CD4-positive, alpha-beta T cell (primary cell): ENCODE results near the gene TMEM260. TPM values are rescaled to one million over a fixed set of nuclear protein-coding genes. Genes with fewer than 3 reads are reported as not detected.

Experiments used
- ATAC-seq: fragments of 200-7000 bp; cut with Tn5 transposase; one replicate; pipeline ENCODE4 v1.10.0; 2022; ENCODE audit warnings: mild to moderate bottlenecking; ENCODE audit not compliant: poor library complexity
- CTCF ChIA-PET: fragments of 350-600 bp; sonication (Branson Sonifier 250); formaldehyde crosslinking; loops from one replicate; lab custom pipeline; 2021; ENCODE audit warnings: antibody characterized with exemption, inconsistent platforms; lab: Charles Lee
- POLR2A ChIA-PET: fragments of 350-600 bp; sonication (Branson Sonifier 250); formaldehyde crosslinking; loops from one replicate; lab custom pipeline; 2021; ENCODE audit warnings: antibody characterized with exemption, inconsistent platforms; lab: Charles Lee
- DNase-seq, 14 experiments: peaks; one replicate each; pipeline ENCODE4 v3.0.0-alpha.2; 2013 to 2020; ENCODE audit warnings: mixed read lengths in 2 of 14
- H3K27ac ChIP-seq, 2 donors: one replicate each; pipeline versions ENCODE4 v1.5.1 to v1.7.0; 2013; ENCODE audit warnings: low read length in 2 of 2, low read depth in 1 of 2, mild to moderate bottlenecking in 1 of 2
- H3K27me3 ChIP-seq, 2 experiments: 1 replicate in 1 of 2; 2 replicates in 1 of 2; pipeline versions ENCODE4 v1.6.1 to v1.7.0; 2013; ENCODE audit warnings: low read length in 2 of 2, control low read depth in 1 of 2, mild to moderate bottlenecking in 1 of 2, moderate library complexity in 1 of 2; ENCODE audit not compliant: insufficient read depth in 2 of 2, control insufficient read depth in 1 of 2
- H3K36me3 ChIP-seq: one replicate; pipeline ENCODE4 v1.6.1; 2013; ENCODE audit warnings: low read length, control low read depth; ENCODE audit not compliant: insufficient read depth
- H3K4me1 ChIP-seq: one replicate; pipeline ENCODE4 v1.6.1; 2013; ENCODE audit warnings: low read length, control low read depth; ENCODE audit not compliant: insufficient read depth
- H3K4me3 ChIP-seq: one replicate; pipeline ENCODE4 v1.5.1; 2013; ENCODE audit warnings: mild to moderate bottlenecking, low read length, moderate library complexity
- H3K9me3 ChIP-seq, 2 experiments: 1 replicate in 1 of 2; 2 replicates in 1 of 2; pipeline versions ENCODE4 v1.6.1 to v1.7.0; 2013; ENCODE audit warnings: low read length in 2 of 2, mild to moderate bottlenecking in 2 of 2, control low read depth in 1 of 2, moderate library complexity in 1 of 2; ENCODE audit not compliant: control insufficient read depth in 1 of 2, insufficient read depth in 1 of 2
- H3K27ac Mint-ChIP-seq: one replicate; pipeline ENCODE4 v1.8.0; 2020; ENCODE audit warnings: mixed read lengths
- H3K27me3 Mint-ChIP-seq: one replicate; pipeline ENCODE4 v1.8.0; 2021; ENCODE audit warnings: mixed read lengths
- H3K36me3 Mint-ChIP-seq: one replicate; pipeline ENCODE4 v1.8.0; 2021; ENCODE audit warnings: low read depth, mixed read lengths
- H3K4me1 Mint-ChIP-seq: one replicate; pipeline ENCODE4 v1.8.0; 2021; ENCODE audit warnings: low read depth, mixed read lengths
- H3K4me3 Mint-ChIP-seq: one replicate; pipeline ENCODE4 v1.8.0; 2020; ENCODE audit warnings: mild to moderate bottlenecking, mixed read lengths
- H3K9me3 Mint-ChIP-seq: one replicate; pipeline ENCODE4 v1.8.0; 2020; ENCODE audit warnings: mixed read lengths
- intact Hi-C, 2 experiments: fragments of 100-400 bp; cut with DNase I in 1 of 2; cut with micrococcal nuclease in 1 of 2; formaldehyde crosslinking; loops; one replicate each; pipeline versions ENCODE4 v1.15.1 to v1.9.0; 2023 to 2025; cut with DNase I, micrococcal nuclease
- total RNA-seq, 174 experiments: library from RNA in 2 of 174; stranded (reverse) in 2 of 174; gene quantifications; one replicate each; pipeline ENCODE4 v1.2.3 and lab custom pipeline; 2021 to 2026
- TF ChIP-seq, protein P1 (sequence below): fragments of 200-600 bp; IDR thresholded peaks from one replicate; pipeline ENCODE4 v1.8.0; 2022; ENCODE audit warnings: antibody characterized with exemption, mild to moderate bottlenecking

TMEM260 gene
- total RNA-seq, 2 experiments from 2014 or later: 8.7 to 9.2 TPM

- Histone ChIP-seq H3K4me1 (no peaks in the 10 kb centered on the region), H3K36me3 (peaks cover 10% of the 10 kb centered on the region), H3K9me3 (no peaks in the 10 kb centered on the region), H3K27ac (no peak overlapping the region), H3K27me3 (no peaks in the 10 kb centered on the region), H3K4me3 (no peak overlapping the region)
- DNase-seq: no peak
- Mint-ChIP-seq H3K4me3 (no peak overlapping the region), H3K27ac (no peak overlapping the region), H3K27me3 (no peaks in the 10 kb centered on the region), H3K9me3 (no peaks in the 10 kb centered on the region), H3K4me1 (no peaks in the 10 kb centered on the region), H3K36me3 (peaks cover 24% of the 10 kb centered on the region)
- POLR2A ChIA-PET: no interaction called here
- CTCF ChIA-PET: no interaction called here
- ATAC-seq: no peak
- intact Hi-C loops: loop anchor here in 1 of 2 experiments (10.0 kb wide), 1 partner anchor 664 kb away; no protein-coding TSS in a partner anchor
- TF ChIP-seq, protein P1, sequence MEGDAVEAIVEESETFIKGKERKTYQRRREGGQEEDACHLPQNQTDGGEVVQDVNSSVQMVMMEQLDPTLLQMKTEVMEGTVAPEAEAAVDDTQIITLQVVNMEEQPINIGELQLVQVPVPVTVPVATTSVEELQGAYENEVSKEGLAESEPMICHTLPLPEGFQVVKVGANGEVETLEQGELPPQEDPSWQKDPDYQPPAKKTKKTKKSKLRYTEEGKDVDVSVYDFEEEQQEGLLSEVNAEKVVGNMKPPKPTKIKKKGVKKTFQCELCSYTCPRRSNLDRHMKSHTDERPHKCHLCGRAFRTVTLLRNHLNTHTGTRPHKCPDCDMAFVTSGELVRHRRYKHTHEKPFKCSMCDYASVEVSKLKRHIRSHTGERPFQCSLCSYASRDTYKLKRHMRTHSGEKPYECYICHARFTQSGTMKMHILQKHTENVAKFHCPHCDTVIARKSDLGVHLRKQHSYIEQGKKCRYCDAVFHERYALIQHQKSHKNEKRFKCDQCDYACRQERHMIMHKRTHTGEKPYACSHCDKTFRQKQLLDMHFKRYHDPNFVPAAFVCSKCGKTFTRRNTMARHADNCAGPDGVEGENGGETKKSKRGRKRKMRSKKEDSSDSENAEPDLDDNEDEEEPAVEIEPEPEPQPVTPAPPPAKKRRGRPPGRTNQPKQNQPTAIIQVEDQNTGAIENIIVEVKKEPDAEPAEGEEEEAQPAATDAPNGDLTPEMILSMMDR: no peak
These were observed 71.4 kb downstream of the TMEM260 start for GRCh38 chr14:56650979-56651378.

GRCh38 chr14:56657604-56658003 lies 78.0 kb downstream of the TMEM260 start:
- Histone ChIP-seq H3K27ac (no peak overlapping the region), H3K27me3 (no peaks in the 10 kb centered on the region), H3K4me3 (no peak overlapping the region), H3K36me3 (no peaks in the 10 kb centered on the region), H3K9me3 (no peaks in the 10 kb centered on the region), H3K4me1 (no peaks in the 10 kb centered on the region)
- Mint-ChIP-seq H3K36me3 (no peaks in the 10 kb centered on the region), H3K4me1 (no peaks in the 10 kb centered on the region), H3K4me3 (no peak overlapping the region), H3K27ac (no peak overlapping the region), H3K27me3 (no peaks in the 10 kb centered on the region), H3K9me3 (no peaks in the 10 kb centered on the region)
- CTCF ChIA-PET: no interaction called here
- POLR2A ChIA-PET: no interaction called here
- ATAC-seq (no peak), DNase-seq (no peak)
- TF ChIP-seq, protein P1: no peak
- intact Hi-C loops: loop anchor here in 1 of 2 experiments (10.0 kb wide), 1 partner anchor 657 kb away; no protein-coding TSS in a partner anchor

GRCh38 chr14:56659378-56659777 lies 79.8 kb downstream of the TMEM260 start:
- ChIA-PET POLR2A (no interaction called here), CTCF (interaction anchor here (1.3 kb wide), 1 partner anchor 657 kb away, joined by 4 read pairs; no protein-coding TSS in a partner anchor)
- Histone ChIP-seq H3K36me3 (no peaks in the 10 kb centered on the region), H3K27me3 (no peaks in the 10 kb centered on the region), H3K4me1 (no peaks in the 10 kb centered on the region), H3K9me3 (no peaks in the 10 kb centered on the region), H3K27ac (no peak overlapping the region), H3K4me3 (no peak overlapping the region)
- TF ChIP-seq, protein P1: no peak
- H3K27me3 Mint-ChIP-seq: no peaks in the 10 kb centered on the region
- DNase-seq: no peak
- H3K4me3 Mint-ChIP-seq: no peak overlapping the region
- no peaks in the 10 kb centered on the region for H3K4me1 Mint-ChIP-seq
- no peak overlapping the region for H3K27ac Mint-ChIP-seq
- intact Hi-C loops: loop anchor here in 1 of 2 experiments (10.0 kb wide), 1 partner anchor 655 kb away; no protein-coding TSS in a partner anchor
- ATAC-seq: no peak
- no peaks in the 10 kb centered on the region for H3K36me3 Mint-ChIP-seq
- H3K9me3 Mint-ChIP-seq: no peaks in the 10 kb centered on the region
